Activated naive CD8-positive, alpha-beta T cell treated with anti-CD3 and anti-CD28 coated beads, Interleukin-2, amount 50 U/mL, for 16 hours (primary cell): ENCODE results near the gene GNB5.

Experiments used
- DNase-seq: peaks from one replicate; pipeline ENCODE4 v3.0.0-alpha.2; 2020; ENCODE audit warnings: low read depth, low spot score

Gene GNB5

GRCh38 chr15:52144656-52145178 lies 46.5 kb downstream of the GNB5 start:
- no peak for DNase-seq

- no peak for DNase-seq
Observed at GRCh38 chr15:52143873-52144272, 47.3 kb downstream of the GNB5 start.

GRCh38 chr15:52140646-52141045 lies 50.5 kb downstream of the GNB5 start:
- DNase-seq: no peak

- DNase-seq: peak; percentile 21
Observed at GRCh38 chr15:52139599-52140462, 51.4 kb downstream of the GNB5 start.

GRCh38 chr15:52137432-52138357 lies 53.5 kb downstream of the GNB5 start:
- no peak for DNase-seq

- no peak for DNase-seq
Observed at GRCh38 chr15:52136442-52136980, 54.7 kb downstream of the GNB5 start.

- no peak for DNase-seq
Observed at GRCh38 chr15:52134502-52135144, 56.6 kb downstream of the GNB5 start.

GRCh38 chr15:52133510-52134220 lies 57.5 kb downstream of the GNB5 start:
- DNase-seq: no peak

GRCh38 chr15:52132066-52132465 lies 59.1 kb downstream of the GNB5 start:
- DNase-seq: no peak

- no peak for DNase-seq
Observed at GRCh38 chr15:52128568-52128967, 62.6 kb downstream of the GNB5 start.

GRCh38 chr15:52124270-52124880 lies 66.8 kb downstream of the GNB5 start:
- no peak for DNase-seq

GRCh38 chr15:52121896-52122295 lies 69.3 kb downstream of the GNB5 start:
- no peak for DNase-seq

- no peak for DNase-seq
Observed at GRCh38 chr15:52121006-52121405, 70.2 kb downstream of the GNB5 start.

GRCh38 chr15:52120488-52120887 lies 70.7 kb downstream of the GNB5 start:
- no peak for DNase-seq

GRCh38 chr15:52118969-52119749 lies 72.0 kb downstream of the GNB5 start:
- no peak for DNase-seq

- DNase-seq: no peak
Observed at GRCh38 chr15:52117549-52117948, 73.6 kb downstream of the GNB5 start.

- DNase-seq: no peak
Observed at GRCh38 chr15:52115598-52116427, 75.4 kb downstream of the GNB5 start.

GRCh38 chr15:52114261-52115055 lies 76.7 kb downstream of the GNB5 start:
- no peak for DNase-seq
